AG10803 (cell line): ENCODE data around the gene PGM2.

Experiments
- DNase-seq: peaks from one replicate; pipeline ENCODE4 v3.0.0; 2010; ENCODE audit warnings: low read depth
- H3K4me3 ChIP-seq: 2 replicates; pipeline ENCODE4 v1.5.1; 2011; ENCODE audit warnings: mild to moderate bottlenecking, low read length, control low read depth
- CTCF ChIP-seq: conservative IDR thresholded peaks from 2 replicates; pipeline ENCODE4 v1.5.1; 2011; ENCODE audit warnings: mild to moderate bottlenecking, low read length, control low read depth, inconsistent platforms

Gene PGM2

GRCh38 chr4:37830640-37831039 is 4.2 kb downstream of the PGM2 start:
- no peak for TF ChIP-seq CTCF
- H3K4me3 ChIP-seq: no peak overlapping the region
- DNase-seq: no peak

- no peak overlapping the region for H3K4me3 ChIP-seq
- no peak for DNase-seq
- no peak for TF ChIP-seq CTCF
Measured at GRCh38 chr4:37835031-37835430, 8.5 kb downstream of the PGM2 start.

- no peak overlapping the region for H3K4me3 ChIP-seq
- no peak for TF ChIP-seq CTCF
- DNase-seq: no peak
Measured at GRCh38 chr4:37835806-37836205, 9.3 kb downstream of the PGM2 start.

- no peak for TF ChIP-seq CTCF
- no peak for DNase-seq
- no peak overlapping the region for H3K4me3 ChIP-seq
Measured at GRCh38 chr4:37836274-37836673, 9.8 kb downstream of the PGM2 start.

GRCh38 chr4:37836838-37837440 is 10.5 kb downstream of the PGM2 start:
- TF ChIP-seq CTCF: no peak
- no peak for DNase-seq
- no peak overlapping the region for H3K4me3 ChIP-seq

- TF ChIP-seq CTCF: no peak
- peak; percentile 81 for DNase-seq
- no peak overlapping the region for H3K4me3 ChIP-seq
Measured at GRCh38 chr4:37837446-37837845, 11.0 kb downstream of the PGM2 start.

GRCh38 chr4:37839426-37839825 is 12.9 kb downstream of the PGM2 start:
- no peak overlapping the region for H3K4me3 ChIP-seq
- TF ChIP-seq CTCF: no peak
- no peak for DNase-seq
